LNCAP (cell line): ENCODE measurements around the gene NDUFB1.

Experiments used
- CTCF ChIP-seq: fragments of 450-650 bp; IDR thresholded peaks from 2 replicates; pipeline ENCODE4 v1.5.1; 2017; ENCODE audit warnings: mild to moderate bottlenecking

The NDUFB1 gene

DNA sequence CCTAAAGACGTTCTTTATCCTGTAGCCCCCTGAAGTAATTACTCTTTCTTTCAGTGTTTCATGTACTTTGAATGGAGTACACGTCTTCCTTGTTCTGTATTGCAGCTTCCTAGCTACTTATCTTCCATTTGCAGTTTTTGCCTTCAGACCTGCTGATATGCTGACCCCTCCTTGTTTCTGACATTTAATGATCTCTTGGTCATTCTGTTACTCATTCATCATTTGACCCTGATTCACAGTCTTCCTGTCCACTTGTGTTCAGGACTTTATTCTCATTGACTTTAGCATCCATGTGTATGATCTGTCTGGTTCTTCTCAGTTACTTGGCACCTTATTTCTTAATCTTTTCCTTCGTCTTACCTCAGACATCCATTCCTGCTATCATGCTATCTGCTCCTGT is 22.5 kb upstream of the NDUFB1 start:
- no peak for TF ChIP-seq CTCF

GRCh38 chr14:92143309-92143708 is 21.8 kb upstream of the NDUFB1 start:
- TF ChIP-seq CTCF, result no peak

DNA sequence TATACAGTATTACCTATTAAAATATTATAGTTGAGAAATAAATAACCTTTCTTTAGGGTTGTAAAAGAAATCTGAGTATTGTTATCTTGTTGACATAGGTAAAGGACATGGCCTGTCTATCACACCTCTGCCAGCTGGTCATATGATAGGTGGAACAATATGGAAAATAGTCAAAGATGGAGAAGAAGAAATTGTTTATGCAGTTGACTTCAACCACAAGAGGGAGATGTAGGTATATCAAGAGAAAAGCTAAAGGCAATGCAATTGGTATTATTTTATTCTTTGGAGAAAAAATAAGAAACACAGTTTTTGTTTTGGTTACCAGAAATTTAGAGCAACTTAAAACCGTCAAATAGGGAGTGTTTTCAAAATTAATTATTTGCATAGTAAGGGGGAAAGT is 13.8 kb upstream of the NDUFB1 start:
- peak; percentile 82 for TF ChIP-seq CTCF

GRCh38 chr14:92134456-92134855 is 12.9 kb upstream of the NDUFB1 start:
- TF ChIP-seq CTCF, result no peak

DNA sequence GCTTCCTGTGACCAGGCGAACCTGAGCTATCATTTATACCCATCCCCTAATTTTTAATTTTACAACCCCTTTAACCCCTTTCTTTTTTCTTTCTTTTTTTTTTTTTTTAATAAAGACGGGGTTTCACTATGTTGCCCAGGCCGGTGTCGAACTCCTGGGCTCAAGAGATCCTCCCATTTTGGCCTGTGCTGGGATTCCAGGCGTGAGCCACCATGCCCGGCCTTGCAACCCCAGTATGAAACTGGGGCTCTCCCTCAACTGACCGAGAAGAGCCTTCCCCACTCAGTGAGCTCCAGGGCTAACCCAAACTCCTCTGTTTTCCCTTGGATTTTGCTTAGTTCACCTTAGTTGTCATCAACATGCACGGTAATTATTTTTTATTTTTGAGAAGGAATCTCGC is 1.3 kb upstream of the NDUFB1 start:
- no peak for TF ChIP-seq CTCF

GRCh38 chr14:92122351-92122677 is 808 bp upstream of the NDUFB1 start:
- no peak for TF ChIP-seq CTCF

DNA sequence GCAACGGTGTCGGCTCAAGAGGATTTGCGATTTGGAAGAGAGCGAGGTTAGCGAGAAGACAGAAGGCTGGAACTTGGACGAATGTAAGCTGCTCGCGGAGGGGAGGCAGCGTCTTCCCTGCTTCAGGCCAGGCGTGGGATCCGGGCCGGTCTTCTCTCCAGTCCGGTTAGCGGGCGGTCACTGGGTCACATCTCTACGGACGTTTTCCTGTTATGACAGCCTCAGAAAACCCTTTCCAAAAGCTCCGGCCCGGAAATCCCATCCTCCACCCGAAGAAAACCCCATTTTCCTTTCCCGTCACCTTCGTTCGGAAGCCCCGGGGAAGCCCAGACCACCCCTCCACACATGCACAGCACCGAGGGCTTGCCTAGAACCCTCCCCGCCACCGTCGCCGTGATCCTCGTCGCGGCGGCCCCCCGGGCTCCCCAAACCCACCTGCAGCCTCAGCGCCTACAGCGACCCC is 268 bp downstream of the NDUFB1 start:
- no peak for TF ChIP-seq CTCF

GRCh38 chr14:92109490-92109889 is 12.0 kb downstream of the NDUFB1 start:
- TF ChIP-seq CTCF, result no peak
